Measurements from ENCODE around the gene TAMM41. TPM values are rescaled to one million over a fixed set of nuclear protein-coding genes. Genes with fewer than 3 reads are reported as not detected.

The TAMM41 gene
- total RNA-seq, 1 donor from 2014 or later: 27.5 TPM

GRCh38 chr3:11853450-11853849 lies 6.8 kb upstream of the TAMM41 start:
- no peak for DNase-seq (ENCODE audit: extremely low spot score in 2 of 2)
- no peak for TF ChIP-seq POLR2AphosphoS5 (IDR thresholded peaks at IDR 0.05; ENCODE audit: insufficient read depth in 1 of 2, low read depth in 1 of 2)
- TF ChIP-seq CTCF (IDR thresholded peaks at IDR 0.05): no peak
- no peak for TF ChIP-seq POLR2A (IDR thresholded peaks at IDR 0.05)
- Histone ChIP-seq H3K36me3 (no peaks in the 10 kb centered on the region), H3K4me3 (no peak overlapping the region), H3K9me3 (no peaks in the 10 kb centered on the region), H3K4me1 (no peaks in the 10 kb centered on the region), H3K27ac (no peak overlapping the region), H3K27me3 (no peaks in the 10 kb centered on the region)
- intact Hi-C loops (cut with DNase I): no loop called here

- TF ChIP-seq POLR2AphosphoS5 (IDR thresholded peaks at IDR 0.05; ENCODE audit: insufficient read depth in 1 of 2, low read depth in 1 of 2): no peak
- TF ChIP-seq CTCF (IDR thresholded peaks at IDR 0.05): no peak
- TF ChIP-seq POLR2A (IDR thresholded peaks at IDR 0.05): no peak
- intact Hi-C loops (cut with DNase I): no loop called here
- DNase-seq (ENCODE audit: extremely low spot score in 2 of 2): no peak
- H3K36me3 ChIP-seq: no peaks in the 10 kb centered on the region
- peaks cover 18% of the 10 kb centered on the region for H3K4me1 ChIP-seq
- no peaks in the 10 kb centered on the region for H3K27me3 ChIP-seq
- H3K9me3 ChIP-seq: no peaks in the 10 kb centered on the region
- no peak overlapping the region for H3K4me3 ChIP-seq
- no peak overlapping the region for H3K27ac ChIP-seq
Observed at GRCh38 chr3:11850003-11850402, 3.3 kb upstream of the TAMM41 start.

GRCh38 chr3:11847607-11848006 lies 922 bp upstream of the TAMM41 start:
- Histone ChIP-seq H3K27ac (peak overlapping the region; percentile 75), H3K4me1 (peaks cover 30% of the 10 kb centered on the region), H3K9me3 (no peaks in the 10 kb centered on the region), H3K27me3 (no peaks in the 10 kb centered on the region), H3K4me3 (peak overlapping the region; percentile 61 to 71), H3K36me3 (peaks cover 0 to 11% of the 10 kb centered on the region in 2 donors)
- no peak for DNase-seq (ENCODE audit: extremely low spot score in 2 of 2)
- intact Hi-C loops (cut with DNase I): no loop called here
- TF ChIP-seq CTCF (IDR thresholded peaks at IDR 0.05) (no peak), POLR2A (IDR thresholded peaks at IDR 0.05) (no peak), POLR2AphosphoS5 (IDR thresholded peaks at IDR 0.05; ENCODE audit: insufficient read depth in 1 of 2, low read depth in 1 of 2) (no peak)

GRCh38 chr3:11845651-11846050 lies 1.0 kb downstream of the TAMM41 start:
- DNase-seq (ENCODE audit: extremely low spot score in 2 of 2): no peak
- Histone ChIP-seq H3K27ac (peak overlapping the region; percentile 75), H3K27me3 (no peaks in the 10 kb centered on the region), H3K9me3 (no peaks in the 10 kb centered on the region), H3K4me3 (peak overlapping the region; percentile 61 to 71), H3K4me1 (peaks cover 30% of the 10 kb centered on the region), H3K36me3 (peaks cover 0 to 25% of the 10 kb centered on the region in 2 donors)
- TF ChIP-seq POLR2AphosphoS5 (IDR thresholded peaks at IDR 0.05; ENCODE audit: insufficient read depth in 1 of 2, low read depth in 1 of 2) (no peak), CTCF (IDR thresholded peaks at IDR 0.05) (no peak), POLR2A (IDR thresholded peaks at IDR 0.05) (no peak)
- intact Hi-C loops (cut with DNase I): no loop called here

GRCh38 chr3:11844891-11845290 lies 1.8 kb downstream of the TAMM41 start:
- Histone ChIP-seq H3K4me3 (no peak overlapping the region), H3K4me1 (peaks cover 30% of the 10 kb centered on the region), H3K27ac (no peak overlapping the region), H3K27me3 (no peaks in the 10 kb centered on the region), H3K36me3 (peaks cover 0 to 30% of the 10 kb centered on the region in 2 donors), H3K9me3 (no peaks in the 10 kb centered on the region)
- DNase-seq (ENCODE audit: extremely low spot score in 2 of 2): no peak
- TF ChIP-seq POLR2AphosphoS5 (IDR thresholded peaks at IDR 0.05; ENCODE audit: insufficient read depth in 1 of 2, low read depth in 1 of 2) (no peak), POLR2A (IDR thresholded peaks at IDR 0.05) (no peak), CTCF (IDR thresholded peaks at IDR 0.05) (no peak)
- intact Hi-C loops (cut with DNase I): no loop called here
